Fibroblast of gingiva (primary cell): ENCODE data around the gene GP1BB.

Source experiments
- DNase-seq: peaks from one replicate; pipeline ENCODE4 v3.0.0-alpha.2; 2011; ENCODE audit warnings: low read depth

The GP1BB gene

GRCh38 chr22:19742160-19743066 is 19.1 kb downstream of the GP1BB start:
- DNase-seq: no peak

DNA sequence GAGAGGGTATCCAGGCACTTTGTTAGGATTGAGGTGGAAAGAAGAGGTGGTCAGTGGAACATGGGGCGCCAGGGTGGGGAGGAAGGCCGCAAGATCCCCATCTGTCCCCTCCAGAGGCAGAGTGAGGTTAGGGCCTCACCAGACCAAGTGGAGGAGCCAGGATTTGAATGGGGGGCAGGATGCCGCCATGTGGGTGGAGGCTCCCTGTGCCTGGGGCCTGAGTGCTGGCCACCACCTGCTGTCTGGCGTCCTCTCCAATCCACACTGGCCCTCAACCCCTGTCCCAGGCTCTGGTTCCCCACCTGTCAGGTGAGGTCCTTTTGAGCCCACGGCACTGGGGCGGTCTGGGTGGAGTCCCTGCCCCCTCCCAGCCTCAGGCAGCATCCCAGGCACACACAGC is 19.7 kb downstream of the GP1BB start:
- DNase-seq: no peak

DNA sequence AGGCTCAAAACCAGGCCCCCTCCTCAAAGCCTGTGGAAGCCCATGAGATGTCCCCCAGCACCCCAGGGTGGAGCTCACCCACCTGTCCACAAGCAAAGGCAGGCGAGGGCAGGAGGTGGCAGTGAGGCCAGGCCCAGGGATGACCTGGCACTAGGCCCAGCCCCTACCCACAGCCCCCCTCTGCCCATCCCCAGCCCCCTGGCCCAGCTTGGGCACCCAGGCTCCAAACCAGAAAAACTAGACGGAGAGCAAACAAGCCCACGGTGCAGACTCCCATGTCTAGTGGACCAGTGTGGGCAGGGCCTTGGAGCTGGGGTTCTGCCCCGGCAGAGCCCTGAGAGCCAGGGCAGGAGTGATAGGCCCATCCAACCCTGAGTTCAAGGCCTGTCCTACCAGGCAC is 20.3 kb downstream of the GP1BB start:
- DNase-seq: no peak

- no peak for DNase-seq
Measured at GRCh38 chr22:19744350-19745006, 21.1 kb downstream of the GP1BB start.

- no peak for DNase-seq
Measured at GRCh38 chr22:19745155-19746101, 22.1 kb downstream of the GP1BB start.

DNA sequence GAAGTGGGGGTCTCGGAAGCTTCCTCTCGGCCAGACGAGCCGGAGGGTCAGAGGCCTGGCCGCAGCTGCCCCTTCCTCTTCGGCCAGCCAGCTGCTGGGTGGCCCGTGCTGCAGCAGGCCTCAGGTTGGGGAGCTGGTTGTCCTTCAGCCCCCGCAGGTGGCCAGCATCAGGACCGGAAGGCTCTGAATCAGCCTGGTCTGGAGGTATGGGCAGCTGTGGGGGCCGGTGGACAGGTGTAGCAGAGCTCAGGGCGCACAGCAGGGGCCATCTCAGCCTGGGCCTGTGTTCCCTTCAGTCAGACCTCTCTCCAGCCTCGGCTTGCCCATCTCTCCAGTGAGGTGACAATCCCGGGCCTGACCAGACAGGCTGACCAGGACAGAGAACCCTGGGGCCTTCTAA is 23.4 kb downstream of the GP1BB start:
- no peak for DNase-seq

- no peak for DNase-seq
Measured at GRCh38 chr22:19747551-19747950, 24.2 kb downstream of the GP1BB start.

DNA sequence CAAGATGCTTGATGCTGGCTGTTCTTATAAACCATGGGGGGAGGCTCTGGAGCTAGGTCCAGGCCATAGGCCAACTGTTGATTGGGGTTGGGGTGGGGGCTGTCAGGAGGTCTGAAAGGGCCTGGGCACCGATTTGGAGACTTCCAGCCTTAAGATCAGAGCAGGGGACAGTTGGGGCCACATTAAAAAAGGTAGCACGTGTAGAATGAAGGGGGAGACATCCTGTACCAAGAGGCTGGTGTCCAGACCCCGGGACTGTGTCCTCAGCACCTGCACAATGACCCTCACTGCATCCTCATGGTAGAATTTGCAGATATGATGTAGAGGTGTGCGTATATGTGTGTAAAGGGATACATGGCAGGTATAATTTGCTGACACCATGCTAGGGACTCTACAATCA is 24.8 kb downstream of the GP1BB start:
- DNase-seq: no peak

- no peak for DNase-seq
Measured at GRCh38 chr22:19748991-19749664, 25.8 kb downstream of the GP1BB start.

DNA sequence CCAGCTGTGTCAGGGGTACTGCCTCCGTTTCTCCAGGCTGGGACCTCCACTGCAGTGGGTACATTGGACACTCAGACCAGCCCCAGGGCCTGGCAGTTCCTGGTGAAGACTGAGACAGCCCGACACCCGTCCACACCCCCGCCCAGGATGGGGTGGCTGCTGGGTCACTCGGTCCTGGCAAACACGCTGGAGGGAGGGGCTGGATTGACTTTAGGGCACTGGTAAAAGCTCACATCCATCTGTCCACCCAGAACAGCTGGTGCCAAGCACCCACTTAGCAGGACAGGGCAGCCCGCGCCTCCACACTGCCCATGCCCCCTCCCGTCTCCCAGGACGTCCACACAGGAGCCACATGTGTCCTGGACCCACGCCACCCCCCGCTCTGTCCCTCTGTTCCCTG is 26.5 kb downstream of the GP1BB start:
- DNase-seq: no peak

- no peak for DNase-seq
Measured at GRCh38 chr22:19750507-19751490, 27.5 kb downstream of the GP1BB start.

DNA sequence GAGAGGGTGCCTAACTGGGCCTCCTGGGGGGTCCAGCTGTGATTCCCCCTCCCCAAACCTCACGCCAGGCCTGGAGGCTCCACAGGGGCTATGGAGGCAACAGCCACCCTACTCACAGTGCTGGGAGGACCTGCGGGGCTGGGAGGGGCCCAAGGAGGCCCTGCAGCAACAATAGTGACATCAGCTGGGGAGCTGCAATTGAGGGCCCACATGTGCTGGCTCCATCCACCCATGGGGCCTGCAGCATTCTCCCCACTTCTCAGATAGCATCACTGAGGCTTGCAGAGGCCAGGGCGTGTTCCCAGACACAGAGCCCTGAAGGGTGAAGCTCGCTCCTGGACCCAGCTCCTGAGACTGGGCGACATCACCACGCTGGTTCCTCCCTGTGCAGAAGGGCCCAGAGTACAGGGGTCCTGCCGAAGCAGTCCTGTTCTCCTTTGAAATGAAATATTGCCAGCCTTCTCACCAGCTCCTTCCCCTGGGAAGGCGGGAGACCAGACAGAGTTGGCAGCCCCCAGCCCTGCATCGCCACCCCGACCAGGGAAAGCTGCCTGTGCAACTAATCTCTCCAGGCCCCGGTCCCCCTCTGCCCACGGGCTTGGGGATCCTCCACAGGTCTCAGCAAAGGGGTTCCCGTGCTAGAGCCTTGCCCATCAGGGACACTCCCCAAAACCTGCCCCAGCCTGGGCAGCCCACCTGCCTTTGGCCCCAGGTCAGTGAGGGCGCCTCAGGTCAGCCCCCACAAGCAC is 28.3 kb downstream of the GP1BB start:
- no peak for DNase-seq

- no peak for DNase-seq
Measured at GRCh38 chr22:19753090-19753842, 29.9 kb downstream of the GP1BB start.

DNA sequence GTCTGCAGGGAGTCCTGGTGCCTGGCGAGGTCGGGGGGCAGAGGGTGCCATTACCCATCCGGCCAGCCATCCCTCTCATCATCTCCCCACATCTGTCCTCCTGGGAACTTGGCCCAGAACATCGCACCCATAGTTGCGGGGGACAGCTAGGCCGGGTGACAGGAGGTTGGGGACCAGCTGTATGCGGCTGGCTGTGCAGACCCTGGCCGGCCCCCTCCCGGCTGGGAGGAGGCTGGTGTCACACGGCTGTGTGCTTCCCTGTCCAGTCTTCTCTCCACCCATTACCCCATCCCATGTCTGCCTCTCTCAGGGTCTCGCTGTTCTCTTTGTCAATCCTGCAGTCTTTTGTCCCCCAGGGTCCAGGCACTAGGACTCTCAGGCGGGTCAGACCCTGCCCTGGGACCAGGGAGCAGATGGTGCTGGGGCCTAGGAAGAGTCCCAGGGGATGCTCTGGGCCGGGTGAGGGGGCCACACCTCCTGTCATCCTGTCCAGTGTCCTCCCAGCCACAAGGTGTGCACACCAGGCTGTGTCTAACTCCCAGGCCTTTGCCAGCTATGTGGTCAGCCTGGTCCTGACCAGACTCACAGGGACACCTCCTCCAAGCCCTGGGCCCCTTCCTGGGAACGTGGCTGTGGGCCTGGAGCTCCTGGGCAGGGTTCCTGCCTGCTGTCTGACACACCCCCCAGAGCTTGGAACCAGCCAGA is 30.8 kb downstream of the GP1BB start:
- no peak for DNase-seq

DNA sequence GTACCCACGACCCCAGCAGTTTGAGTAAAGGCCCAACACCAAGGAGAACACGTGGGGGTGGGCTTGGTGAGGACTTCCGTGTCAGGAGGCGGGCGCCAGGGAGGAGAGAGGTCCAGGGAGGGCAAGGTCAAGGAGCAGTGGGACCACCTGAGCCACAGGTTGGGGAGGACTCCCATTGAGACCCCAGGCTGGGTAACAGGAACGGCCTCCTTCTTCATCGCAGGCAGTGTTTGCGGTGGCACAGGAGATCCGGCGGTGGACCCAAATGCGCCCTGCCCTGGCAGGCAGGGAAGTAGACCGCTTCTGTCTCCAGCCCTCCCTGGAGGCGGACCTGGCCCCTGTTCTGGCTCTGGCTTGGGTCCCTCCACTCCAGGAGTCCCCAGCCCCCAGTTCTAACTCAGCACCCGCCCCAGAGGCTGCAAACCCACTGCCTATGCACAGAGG is 31.4 kb downstream of the GP1BB start:
- no peak for DNase-seq

- no peak for DNase-seq
Measured at GRCh38 chr22:19755145-19755710, 31.9 kb downstream of the GP1BB start.

- no peak for DNase-seq
Measured at GRCh38 chr22:19755722-19756287, 32.5 kb downstream of the GP1BB start.
